HCT116 (cell line): Measurements from ENCODE around the gene FABP1.

Experiments used
- ATF3 ChIP-seq: IDR thresholded peaks from 2 replicates; pipeline ENCODE4 v1.6.1; 2012
- CEBPB ChIP-seq: IDR thresholded peaks from 2 replicates; pipeline ENCODE4 v1.6.1; 2012; ENCODE audit warnings: low read depth
- CTCF ChIP-seq, 3 experiments: fragments of 200-600 bp in 1 of 3; sonication (generic) in 1 of 3; IDR thresholded peaks in 2 of 3; conservative IDR thresholded peaks in 1 of 3; 2 replicates each; pipeline ENCODE4 v1.5.1; 2012 to 2017; ENCODE audit warnings: low read depth in 2 of 3, low read length in 2 of 3, antibody characterized with exemption in 1 of 3, borderline replicate concordance in 1 of 3, control low read depth in 1 of 3, mild to moderate bottlenecking in 1 of 3, mixed read lengths in 1 of 3, mixed run types in 1 of 3, moderate library complexity in 1 of 3; ENCODE audit not compliant: insufficient read depth in 1 of 3
- EZH2 ChIP-seq: fragments of 200-600 bp; sonication (generic); IDR thresholded peaks from 2 replicates; pipeline ENCODE4 v1.6.1; 2017; ENCODE audit warnings: antibody characterized with exemption, mixed run types
- JUND ChIP-seq: IDR thresholded peaks from 2 replicates; pipeline ENCODE4 v1.6.1; 2012
- MAX ChIP-seq: IDR thresholded peaks from 2 replicates; pipeline ENCODE4 v1.6.1; 2012
- POLR2A ChIP-seq: IDR thresholded peaks from 2 replicates; pipeline ENCODE4 v1.7.0; 2011; ENCODE audit warnings: borderline replicate concordance; ENCODE audit not compliant: insufficient read depth, insufficient read length; ENCODE audit errors: extremely low read depth
- POLR2AphosphoS5 ChIP-seq: IDR thresholded peaks from 2 replicates; pipeline ENCODE4 v1.6.1; 2011; ENCODE audit warnings: mild to moderate bottlenecking, low read depth, low read length, moderate library complexity
- RAD21 ChIP-seq: IDR thresholded peaks from 2 replicates; pipeline ENCODE4 v1.6.1; 2012; ENCODE audit warnings: low read depth, mild to moderate bottlenecking
- REST ChIP-seq: IDR thresholded peaks from 2 replicates; pipeline ENCODE4 v1.6.1; 2012; ENCODE audit warnings: low read depth
- SIN3A ChIP-seq: IDR thresholded peaks from 2 replicates; pipeline ENCODE4 v1.6.1; 2012; ENCODE audit warnings: low read depth
- YY1 ChIP-seq: IDR thresholded peaks from 2 replicates; pipeline ENCODE4 v1.6.1; 2011; ENCODE audit warnings: low read length, low read depth, moderate library complexity, mild to moderate bottlenecking; ENCODE audit not compliant: insufficient replicate concordance; ENCODE audit errors: extremely low read depth
- ZNF274 ChIP-seq: fragments of 200-500 bp; sonication (Bioruptor generic); IDR thresholded peaks from 2 replicates; pipeline ENCODE4 v1.6.1; 2014; ENCODE audit warnings: mild to moderate bottlenecking, low read depth, low read length, inconsistent platforms

- no peak for TF ChIP-seq CTCF (IDR thresholded peaks at IDR 0.05 in 2 of 3, conservative IDR thresholded peaks at IDR 0.05 in 1 of 3; ENCODE audit: borderline replicate concordance in 1 of 3, insufficient read depth in 1 of 3, low read depth in 2 of 3, low read length in 2 of 3)
- no peak for TF ChIP-seq JUND
- TF ChIP-seq RAD21: no peak
- no peak for TF ChIP-seq REST
- TF ChIP-seq ATF3: no peak
- no peak for TF ChIP-seq POLR2AphosphoS5
- TF ChIP-seq EZH2: no peak
- TF ChIP-seq ZNF274: no peak
- no peak for TF ChIP-seq POLR2A
- no peak for TF ChIP-seq MAX
- no peak for TF ChIP-seq YY1
- TF ChIP-seq SIN3A: no peak
- TF ChIP-seq CEBPB: no peak
Observed at GRCh38 chr2:88116669-88117432, 11.0 kb downstream of the FABP1 start.
